ENCODE measurements around the gene SULT4A1. TPM values are rescaled to one million over a fixed set of nuclear protein-coding genes. Genes with fewer than 3 reads are reported as not detected.

The SULT4A1 gene
- total RNA-seq, 2 donors from 2014 or later, result 0.11 TPM; not detected in 1

DNA sequence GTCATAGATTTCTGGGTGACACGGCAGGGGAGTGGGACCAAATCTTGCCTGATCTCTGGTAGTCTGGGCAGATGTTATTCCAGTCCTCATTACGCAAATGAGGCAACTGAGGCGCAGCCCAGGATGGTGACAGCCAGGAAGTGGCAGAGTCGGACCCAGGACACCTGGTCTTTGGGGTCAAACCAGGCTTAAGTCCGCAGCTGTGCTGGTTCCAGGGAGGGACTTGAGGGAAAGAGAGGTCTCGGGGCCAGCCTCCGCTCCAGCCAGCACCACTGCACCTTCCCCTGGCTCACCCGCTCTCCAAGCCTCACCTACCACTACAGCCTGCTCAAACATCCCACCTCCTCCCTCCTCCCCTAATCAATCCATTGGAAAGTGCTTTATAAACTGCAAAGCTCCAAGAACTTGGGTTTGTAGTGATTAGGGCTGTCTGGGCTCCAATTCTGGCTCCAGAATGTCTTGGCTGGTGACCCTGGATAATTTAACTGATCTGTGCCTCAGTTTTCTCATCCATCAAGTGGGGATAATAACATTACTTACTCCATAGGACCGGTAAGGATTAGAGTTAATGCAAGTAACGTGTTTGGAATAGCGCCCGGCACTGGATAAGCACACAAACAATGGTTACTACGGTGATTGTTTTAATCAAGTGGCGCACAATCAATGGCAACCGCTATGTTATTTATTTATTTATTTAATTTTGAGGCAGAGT lies 30.0 kb upstream of the SULT4A1 start:
- Mint-ChIP-seq H3K4me1 (no peaks in the 10 kb centered on the region), H3K27me3 (peaks cover 27% of the 10 kb centered on the region), H3K9me3 (no peaks in the 10 kb centered on the region), H3K4me3 (no peak overlapping the region), H3K27ac (no peak overlapping the region), H3K36me3 (ENCODE audit: low read depth) (no peaks in the 10 kb centered on the region)
- ATAC-seq (replicated peaks), result no peak

DNA sequence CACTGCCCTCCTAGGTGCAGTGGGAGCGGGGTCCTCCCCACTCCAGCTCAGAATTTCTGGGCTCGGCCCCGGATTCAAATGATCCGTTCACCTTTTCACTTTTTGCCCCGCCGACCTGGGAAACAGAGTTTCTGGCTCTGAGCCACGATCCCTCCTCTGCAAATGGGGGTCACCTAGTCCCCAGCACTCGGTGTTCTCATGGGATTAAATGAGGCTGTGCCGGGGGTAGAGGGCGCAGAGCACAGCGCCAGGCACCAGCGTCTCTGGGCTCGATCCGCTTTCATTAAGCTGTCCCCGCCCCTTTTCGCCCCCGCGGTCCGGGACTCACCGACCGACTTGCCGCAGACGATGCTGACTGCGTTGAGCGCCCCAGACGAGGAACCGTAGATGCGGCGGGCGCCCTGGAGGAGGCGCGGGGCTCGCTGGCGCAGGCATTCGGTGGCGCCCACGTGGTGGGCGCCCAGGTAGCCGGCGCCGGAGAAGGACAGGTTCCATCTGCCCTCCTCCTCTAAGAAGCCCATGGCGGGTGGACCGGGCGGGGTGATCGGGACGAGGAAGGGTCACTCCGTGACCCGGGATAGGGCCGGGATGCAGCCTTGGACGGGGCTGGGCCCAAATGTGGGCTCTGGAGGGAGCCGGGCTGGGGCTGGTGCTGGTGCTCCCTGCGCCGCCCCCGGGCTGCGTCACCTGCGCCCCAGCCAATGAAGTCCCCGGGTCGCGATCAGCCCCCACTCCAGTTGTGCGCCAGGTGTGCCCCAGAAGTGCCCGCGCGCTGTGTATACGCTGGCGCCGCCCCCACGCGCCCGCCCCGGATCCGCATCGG lies 29.3 kb upstream of the SULT4A1 start, which contains the start of gene PNPLA5:
Gene PNPLA5, minus strand, starts transcription at position 654 of the 823 bp plus-strand sequence. Its CDS starts 133 bp downstream, at position 521.
- Mint-ChIP-seq H3K9me3 (no peaks in the 10 kb centered on the region), H3K36me3 (ENCODE audit: low read depth) (no peaks in the 10 kb centered on the region), H3K27me3 (peaks cover 35% of the 10 kb centered on the region), H3K4me1 (no peaks in the 10 kb centered on the region), H3K27ac (no peak within 1 kb of the TSS), H3K4me3 (no peak within 1 kb of the TSS)
- peak; percentile 56 for ATAC-seq (replicated peaks)

DNA sequence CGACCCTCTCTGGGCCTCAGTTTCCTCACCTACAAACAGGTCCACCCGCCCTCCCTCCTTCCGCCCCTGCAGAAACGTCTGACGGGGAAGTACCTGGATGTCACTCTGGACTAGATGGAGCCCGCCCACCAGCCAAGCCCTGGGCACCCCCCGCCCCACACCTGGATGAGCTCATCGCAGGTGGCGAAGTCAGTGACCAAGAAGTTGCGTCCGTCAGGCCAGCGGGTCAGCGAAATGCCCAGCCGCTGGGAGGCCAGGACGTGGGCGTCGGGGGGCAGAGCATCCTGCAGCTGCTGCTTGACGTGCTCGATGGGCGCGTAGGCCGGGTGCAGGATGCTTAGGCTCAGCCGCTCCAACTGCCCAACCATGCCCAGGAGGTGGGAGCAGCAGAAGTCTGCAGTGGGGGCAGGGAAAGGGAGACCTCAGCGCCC lies 28.6 kb upstream of the SULT4A1 start:
- no peak overlapping the region for H3K4me3 Mint-ChIP-seq
- no peaks in the 10 kb centered on the region for H3K9me3 Mint-ChIP-seq
- no peak for ATAC-seq (replicated peaks)
- no peak overlapping the region for H3K27ac Mint-ChIP-seq
- no peaks in the 10 kb centered on the region for H3K4me1 Mint-ChIP-seq
- no peaks in the 10 kb centered on the region for H3K36me3 Mint-ChIP-seq (ENCODE audit: low read depth)
- H3K27me3 Mint-ChIP-seq, result peaks cover 37% of the 10 kb centered on the region

DNA sequence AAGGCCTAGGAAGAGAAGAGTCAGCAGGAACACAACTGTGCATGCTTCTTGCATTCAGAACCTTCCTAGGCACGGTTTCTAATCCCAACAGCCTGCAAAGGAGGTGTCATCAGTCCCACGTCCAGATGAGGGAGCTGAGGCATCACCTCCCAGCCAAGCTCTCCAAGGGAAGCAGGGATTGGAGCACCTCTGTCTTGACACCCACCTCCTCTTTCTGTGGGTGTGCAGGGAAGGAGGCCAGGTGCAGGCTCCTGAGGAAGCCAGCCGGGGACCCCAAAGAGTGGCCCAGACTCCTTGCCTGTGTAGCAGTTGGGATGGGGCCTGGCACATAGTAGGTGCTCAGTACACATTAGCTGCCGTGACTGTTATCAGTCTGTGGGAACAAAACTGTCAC lies 27.5 kb upstream of the SULT4A1 start:
- no peaks in the 10 kb centered on the region for H3K9me3 Mint-ChIP-seq
- peaks cover 38% of the 10 kb centered on the region for H3K27me3 Mint-ChIP-seq
- H3K4me1 Mint-ChIP-seq, result no peaks in the 10 kb centered on the region
- H3K36me3 Mint-ChIP-seq (ENCODE audit: low read depth), result no peaks in the 10 kb centered on the region
- ATAC-seq (replicated peaks), result no peak
- no peak overlapping the region for H3K4me3 Mint-ChIP-seq
- no peak overlapping the region for H3K27ac Mint-ChIP-seq

DNA sequence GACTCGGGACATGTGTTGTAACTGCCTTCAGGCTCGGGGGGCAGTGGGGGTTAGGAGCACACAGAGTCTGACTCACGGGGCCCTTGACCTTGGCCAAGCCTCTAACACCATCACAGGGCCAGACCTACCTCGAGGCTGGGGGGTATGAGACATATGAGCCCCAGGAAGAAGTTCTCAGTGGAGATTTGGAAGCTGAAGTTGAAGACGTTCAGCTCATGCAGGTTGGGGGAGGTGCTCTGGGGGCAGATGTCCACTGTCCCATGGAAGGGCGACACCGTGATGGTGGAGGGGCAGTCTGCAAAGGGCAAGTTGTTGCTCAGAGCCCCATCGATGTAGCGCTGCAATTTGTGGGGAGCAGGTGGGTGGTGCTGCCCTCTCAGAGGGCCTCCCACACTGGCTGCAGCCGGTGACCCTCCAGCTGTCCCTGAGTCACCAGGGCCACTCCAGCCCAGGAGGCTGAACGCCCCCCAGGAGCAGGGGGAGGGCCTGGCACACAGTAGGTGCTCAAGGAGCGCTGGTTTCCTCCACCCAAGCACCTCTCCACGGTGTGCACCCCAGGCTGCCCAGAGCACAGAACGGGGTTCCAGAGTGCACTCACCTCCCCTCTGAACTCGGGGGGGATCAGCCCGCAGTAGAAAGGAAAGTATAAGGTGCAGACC lies 27.0 kb upstream of the SULT4A1 start:
- peaks cover 38% of the 10 kb centered on the region for H3K27me3 Mint-ChIP-seq
- H3K4me3 Mint-ChIP-seq, result no peak overlapping the region
- no peaks in the 10 kb centered on the region for H3K9me3 Mint-ChIP-seq
- ATAC-seq (replicated peaks), result no peak
- H3K36me3 Mint-ChIP-seq (ENCODE audit: low read depth), result no peaks in the 10 kb centered on the region
- no peak overlapping the region for H3K27ac Mint-ChIP-seq
- no peaks in the 10 kb centered on the region for H3K4me1 Mint-ChIP-seq

DNA sequence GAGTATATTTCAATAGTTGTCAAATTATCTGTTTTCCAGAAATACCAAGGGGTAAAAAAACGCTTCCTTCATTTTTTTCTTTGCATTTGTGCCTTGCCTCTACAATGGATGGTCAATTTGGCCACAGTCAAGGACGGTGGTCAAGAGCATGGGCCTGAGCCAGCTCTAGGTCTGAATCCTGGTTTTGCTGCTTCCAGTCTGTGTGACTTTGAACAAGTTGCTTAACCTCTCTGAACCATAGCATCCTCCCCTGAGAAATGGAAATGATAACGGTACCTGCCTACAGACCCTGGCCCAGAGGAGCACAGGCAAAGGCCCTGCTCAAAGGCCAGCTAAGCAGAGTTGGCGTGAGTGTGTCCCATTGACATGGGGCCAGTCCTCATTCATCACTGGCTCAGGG lies 26.4 kb upstream of the SULT4A1 start:
- H3K9me3 Mint-ChIP-seq, result no peaks in the 10 kb centered on the region
- no peaks in the 10 kb centered on the region for H3K36me3 Mint-ChIP-seq (ENCODE audit: low read depth)
- H3K4me3 Mint-ChIP-seq, result no peak overlapping the region
- no peak overlapping the region for H3K27ac Mint-ChIP-seq
- peaks cover 36% of the 10 kb centered on the region for H3K27me3 Mint-ChIP-seq
- H3K4me1 Mint-ChIP-seq, result no peaks in the 10 kb centered on the region
- no peak for ATAC-seq (replicated peaks)

DNA sequence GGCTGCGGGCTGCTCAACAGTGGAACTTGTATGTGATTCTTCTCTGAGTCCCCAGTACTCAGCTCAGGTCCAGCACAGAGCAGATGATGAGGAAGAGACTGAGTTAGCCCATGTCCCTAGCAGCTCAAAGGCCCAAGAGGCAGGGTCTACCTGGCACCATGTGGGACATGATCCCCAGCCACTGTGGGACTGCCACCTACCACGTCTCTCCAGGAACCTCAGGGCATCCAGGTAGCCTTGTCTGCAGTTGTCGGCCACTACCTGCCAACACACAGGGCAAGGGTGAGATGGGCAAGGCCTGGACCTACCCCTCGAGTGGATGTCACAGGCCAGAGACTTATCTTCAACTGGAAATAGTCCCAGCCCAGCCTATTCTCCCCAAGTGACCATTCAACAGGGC lies 25.1 kb upstream of the SULT4A1 start:
- no peak overlapping the region for H3K27ac Mint-ChIP-seq
- no peak for ATAC-seq (replicated peaks)
- no peaks in the 10 kb centered on the region for H3K9me3 Mint-ChIP-seq
- peaks cover 31% of the 10 kb centered on the region for H3K27me3 Mint-ChIP-seq
- no peaks in the 10 kb centered on the region for H3K4me1 Mint-ChIP-seq
- H3K36me3 Mint-ChIP-seq (ENCODE audit: low read depth), result no peaks in the 10 kb centered on the region
- no peak overlapping the region for H3K4me3 Mint-ChIP-seq

DNA sequence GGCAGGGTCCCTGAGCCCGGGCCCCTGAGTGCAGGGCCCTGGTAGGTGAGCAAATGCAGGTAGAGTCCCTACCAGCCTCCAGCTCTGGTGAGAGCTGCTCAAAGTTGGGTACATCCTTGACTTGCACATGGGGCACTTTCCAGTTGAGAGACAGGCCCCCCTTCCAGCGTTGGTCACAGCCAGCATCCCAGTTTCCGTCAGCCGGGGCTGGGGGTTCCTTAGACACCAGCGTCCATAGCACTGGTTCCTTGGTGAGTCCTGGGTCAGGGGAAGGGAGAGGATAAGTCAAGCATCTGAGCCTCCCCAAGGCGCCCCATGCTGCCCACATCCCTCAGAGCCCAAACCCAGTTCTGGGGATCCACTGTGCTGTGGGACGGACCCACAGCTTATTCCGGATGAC lies 23.9 kb upstream of the SULT4A1 start:
- peaks cover 28% of the 10 kb centered on the region for H3K27me3 Mint-ChIP-seq
- H3K4me3 Mint-ChIP-seq, result no peak overlapping the region
- no peaks in the 10 kb centered on the region for H3K4me1 Mint-ChIP-seq
- no peak for ATAC-seq (replicated peaks)
- no peaks in the 10 kb centered on the region for H3K9me3 Mint-ChIP-seq
- no peaks in the 10 kb centered on the region for H3K36me3 Mint-ChIP-seq (ENCODE audit: low read depth)
- H3K27ac Mint-ChIP-seq, result no peak overlapping the region

DNA sequence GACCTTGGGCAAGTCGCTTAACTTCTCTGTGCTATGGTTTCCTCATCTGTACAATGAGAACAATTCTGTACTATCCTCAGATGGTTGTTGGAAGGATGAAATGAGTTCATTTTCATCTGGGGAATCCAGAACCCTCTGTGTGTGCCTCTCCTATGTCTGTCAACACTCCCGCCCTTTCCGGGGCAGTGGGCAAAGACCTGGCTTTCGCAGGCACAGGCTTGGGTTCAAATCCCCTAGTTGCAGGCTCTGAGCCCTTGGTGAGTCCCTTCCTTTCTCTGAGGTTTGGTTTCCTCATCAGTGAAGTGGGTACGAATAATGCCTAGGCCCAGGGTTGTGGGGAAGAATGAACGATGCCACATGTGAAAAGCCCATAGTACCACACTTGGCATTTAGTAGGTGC lies 23.5 kb upstream of the SULT4A1 start:
- ATAC-seq (replicated peaks), result no peak
- Mint-ChIP-seq H3K27me3 (peaks cover 28% of the 10 kb centered on the region), H3K36me3 (ENCODE audit: low read depth) (no peaks in the 10 kb centered on the region), H3K9me3 (no peaks in the 10 kb centered on the region), H3K27ac (no peak overlapping the region), H3K4me1 (no peaks in the 10 kb centered on the region), H3K4me3 (no peak overlapping the region)

DNA sequence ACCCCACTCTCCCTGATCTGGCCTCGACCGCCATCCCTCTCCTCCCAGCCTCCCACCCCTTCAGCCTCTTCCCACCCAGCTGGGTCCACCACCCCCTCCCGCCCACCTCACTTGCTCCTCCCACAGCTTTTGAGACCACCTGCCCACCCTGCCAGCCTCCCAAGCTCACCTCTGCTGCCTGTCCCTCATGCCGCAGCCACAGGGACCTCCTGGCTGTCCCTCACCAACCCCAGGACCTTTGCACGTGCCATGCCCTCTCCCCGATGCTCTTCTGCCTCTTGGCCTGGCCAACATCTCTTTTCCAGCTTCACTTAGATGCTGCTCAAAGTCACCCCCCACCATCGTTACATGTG lies 23.0 kb upstream of the SULT4A1 start:
- Mint-ChIP-seq H3K36me3 (ENCODE audit: low read depth) (no peaks in the 10 kb centered on the region), H3K27me3 (peaks cover 28% of the 10 kb centered on the region), H3K4me3 (no peak overlapping the region), H3K27ac (no peak overlapping the region), H3K9me3 (no peaks in the 10 kb centered on the region), H3K4me1 (no peaks in the 10 kb centered on the region)
- ATAC-seq (replicated peaks), result no peak

DNA sequence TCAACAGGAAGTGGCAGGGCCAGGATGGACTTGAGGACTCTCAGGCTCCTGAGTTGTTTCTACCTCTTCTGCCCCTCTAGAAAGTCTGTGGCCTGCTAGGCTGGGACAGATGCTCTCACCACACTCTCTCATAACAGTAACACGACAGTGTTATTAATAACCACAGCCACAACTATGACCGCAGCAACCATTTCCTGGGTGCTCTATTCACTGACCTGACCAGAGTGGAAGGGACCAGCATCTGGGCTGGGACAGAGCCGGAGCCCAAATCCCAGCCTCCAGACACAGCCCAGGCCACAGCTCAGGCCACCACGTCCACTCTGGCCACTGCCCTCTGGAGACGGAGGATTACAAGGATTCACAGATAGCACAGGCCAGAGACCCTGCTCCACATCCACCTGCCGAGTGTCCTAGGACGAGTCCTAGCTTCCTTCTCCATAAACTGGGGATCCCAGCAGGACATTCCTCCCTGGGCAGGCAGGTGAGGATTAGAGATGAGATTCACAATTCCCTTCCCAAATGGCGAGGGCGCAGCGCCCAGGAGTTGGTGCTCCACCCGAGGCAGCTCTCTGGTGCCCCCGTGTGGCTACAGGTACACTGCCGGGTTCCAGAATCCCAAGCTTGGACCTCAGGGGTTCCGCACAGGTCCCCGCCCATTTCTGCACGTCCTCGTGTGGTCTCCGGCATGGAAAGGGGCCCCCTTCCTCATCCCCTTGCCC lies 22.4 kb upstream of the SULT4A1 start:
- peak; percentile 46 for ATAC-seq (replicated peaks)
- Mint-ChIP-seq H3K27me3 (peaks cover 28% of the 10 kb centered on the region), H3K9me3 (no peaks in the 10 kb centered on the region), H3K36me3 (ENCODE audit: low read depth) (no peaks in the 10 kb centered on the region), H3K4me3 (no peak overlapping the region), H3K4me1 (no peaks in the 10 kb centered on the region), H3K27ac (no peak overlapping the region)

DNA sequence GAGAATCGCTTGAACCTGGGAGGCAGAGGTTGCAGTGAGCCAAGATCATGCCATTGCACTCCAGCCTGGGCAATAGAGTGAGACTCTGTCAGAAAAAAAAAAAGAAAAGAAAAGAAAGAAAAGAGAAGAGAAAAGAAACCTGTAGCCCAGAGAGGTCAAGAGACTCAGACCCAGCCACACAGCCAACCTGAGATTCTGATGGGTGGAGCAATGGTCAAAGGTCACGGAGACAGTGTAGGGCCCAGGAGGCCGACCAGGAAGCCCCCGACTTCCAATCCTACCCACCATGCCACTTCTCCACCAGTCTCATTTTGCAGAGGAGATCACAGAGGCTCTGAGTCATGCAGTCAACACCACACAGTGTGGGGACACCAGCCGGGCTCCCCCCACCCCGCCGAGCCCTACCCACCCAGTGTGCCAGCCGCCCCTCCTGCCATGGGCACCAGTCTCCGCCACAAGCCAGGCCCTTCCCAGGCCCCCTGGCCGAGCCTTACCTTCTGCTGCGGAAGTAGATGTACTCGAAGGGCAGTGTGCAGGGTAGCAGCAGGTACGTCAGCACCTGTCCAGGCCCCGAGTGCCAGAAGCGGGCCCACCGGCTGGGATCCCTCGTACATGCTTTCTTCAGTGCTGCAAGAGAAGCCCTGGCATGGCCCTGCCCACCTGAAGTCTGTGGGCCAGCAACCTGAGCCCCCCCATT lies 21.6 kb upstream of the SULT4A1 start:
- H3K4me3 Mint-ChIP-seq, result no peak overlapping the region

DNA sequence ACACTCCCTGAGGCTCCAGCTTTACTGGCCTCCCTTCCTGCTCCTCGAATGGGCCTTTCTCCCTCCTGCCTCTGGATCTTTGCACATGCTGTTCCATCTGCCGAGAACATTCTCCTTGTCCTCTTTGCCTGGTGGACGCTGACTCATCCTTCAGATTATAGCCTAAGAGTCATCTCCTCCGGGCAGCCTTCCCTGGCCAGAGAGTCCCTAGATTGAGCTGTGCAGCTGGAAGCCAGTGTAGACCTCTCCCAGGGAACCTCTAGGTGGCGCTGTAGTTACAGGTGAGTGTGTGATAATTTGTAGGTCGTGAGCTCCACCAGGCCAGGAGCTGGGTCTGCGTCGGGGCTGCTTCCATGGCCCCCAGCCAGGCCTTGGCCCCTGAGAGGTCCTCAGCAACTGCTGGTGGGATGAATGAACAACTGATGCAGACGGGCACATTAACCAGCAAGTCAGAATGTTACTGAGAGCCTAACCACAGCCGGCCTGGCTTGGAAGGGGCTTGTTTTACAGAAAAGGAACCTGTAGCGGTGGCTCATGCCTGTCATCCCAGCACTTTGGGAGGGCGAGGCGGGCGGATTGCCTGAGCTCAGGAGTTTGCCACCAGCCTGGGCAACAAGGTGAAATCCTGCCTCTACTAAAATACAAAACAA lies 20.8 kb upstream of the SULT4A1 start:
- Mint-ChIP-seq H3K27me3 (peaks cover 25% of the 10 kb centered on the region), H3K9me3 (no peaks in the 10 kb centered on the region), H3K4me1 (no peaks in the 10 kb centered on the region), H3K27ac (no peak overlapping the region), H3K4me3 (no peak overlapping the region), H3K36me3 (ENCODE audit: low read depth) (no peaks in the 10 kb centered on the region)
- peak; percentile 77 for ATAC-seq (replicated peaks)

More for the DNA sequence above, 21.6 kb upstream of the SULT4A1 start:
- no peak for ATAC-seq (replicated peaks)
- H3K9me3 Mint-ChIP-seq, result no peaks in the 10 kb centered on the region
- no peaks in the 10 kb centered on the region for H3K36me3 Mint-ChIP-seq (ENCODE audit: low read depth)
- no peak overlapping the region for H3K27ac Mint-ChIP-seq
- peaks cover 25% of the 10 kb centered on the region for H3K27me3 Mint-ChIP-seq
- no peaks in the 10 kb centered on the region for H3K4me1 Mint-ChIP-seq

All from activated T-helper 17 cell treated with anti-CD3 and anti-CD28 coated beads, Interleukin-2, amount 50 U/mL, for 72 hours (primary cell).